VCaP (cell line): Measurements from ENCODE around the gene PRLR.

Experiments used
- H3K27ac ChIP-seq: fragments of 450-650 bp; 2 replicates; pipeline ENCODE4 v1.5.1; 2017
- TF ChIP-seq, protein P1 (sequence below): fragments of 450-650 bp; conservative IDR thresholded peaks from 2 replicates; pipeline ENCODE4 v1.5.1; 2017; ENCODE audit warnings: mild to moderate bottlenecking, moderate library complexity

PRLR gene

DNA sequence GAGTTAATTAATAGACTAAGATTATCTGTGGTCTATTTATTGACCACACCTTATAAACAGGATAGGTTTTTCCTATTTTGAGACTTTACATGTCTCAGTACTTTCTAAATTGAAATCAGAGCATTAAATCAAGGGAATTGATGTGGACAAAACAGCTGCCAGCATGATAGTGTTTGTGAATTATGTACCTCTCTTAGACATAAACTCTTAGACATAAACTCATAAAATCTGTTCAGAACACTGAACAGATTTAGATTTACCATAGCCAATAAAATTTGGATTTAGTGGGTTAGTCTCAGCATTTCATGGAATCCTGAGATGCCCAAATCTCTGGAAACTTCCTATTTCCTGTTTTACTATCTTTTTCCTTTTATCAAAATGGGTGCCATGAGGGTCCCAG is 171.0 kb downstream of the PRLR start:
- TF ChIP-seq, protein P1, sequence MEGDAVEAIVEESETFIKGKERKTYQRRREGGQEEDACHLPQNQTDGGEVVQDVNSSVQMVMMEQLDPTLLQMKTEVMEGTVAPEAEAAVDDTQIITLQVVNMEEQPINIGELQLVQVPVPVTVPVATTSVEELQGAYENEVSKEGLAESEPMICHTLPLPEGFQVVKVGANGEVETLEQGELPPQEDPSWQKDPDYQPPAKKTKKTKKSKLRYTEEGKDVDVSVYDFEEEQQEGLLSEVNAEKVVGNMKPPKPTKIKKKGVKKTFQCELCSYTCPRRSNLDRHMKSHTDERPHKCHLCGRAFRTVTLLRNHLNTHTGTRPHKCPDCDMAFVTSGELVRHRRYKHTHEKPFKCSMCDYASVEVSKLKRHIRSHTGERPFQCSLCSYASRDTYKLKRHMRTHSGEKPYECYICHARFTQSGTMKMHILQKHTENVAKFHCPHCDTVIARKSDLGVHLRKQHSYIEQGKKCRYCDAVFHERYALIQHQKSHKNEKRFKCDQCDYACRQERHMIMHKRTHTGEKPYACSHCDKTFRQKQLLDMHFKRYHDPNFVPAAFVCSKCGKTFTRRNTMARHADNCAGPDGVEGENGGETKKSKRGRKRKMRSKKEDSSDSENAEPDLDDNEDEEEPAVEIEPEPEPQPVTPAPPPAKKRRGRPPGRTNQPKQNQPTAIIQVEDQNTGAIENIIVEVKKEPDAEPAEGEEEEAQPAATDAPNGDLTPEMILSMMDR = no peak

DNA sequence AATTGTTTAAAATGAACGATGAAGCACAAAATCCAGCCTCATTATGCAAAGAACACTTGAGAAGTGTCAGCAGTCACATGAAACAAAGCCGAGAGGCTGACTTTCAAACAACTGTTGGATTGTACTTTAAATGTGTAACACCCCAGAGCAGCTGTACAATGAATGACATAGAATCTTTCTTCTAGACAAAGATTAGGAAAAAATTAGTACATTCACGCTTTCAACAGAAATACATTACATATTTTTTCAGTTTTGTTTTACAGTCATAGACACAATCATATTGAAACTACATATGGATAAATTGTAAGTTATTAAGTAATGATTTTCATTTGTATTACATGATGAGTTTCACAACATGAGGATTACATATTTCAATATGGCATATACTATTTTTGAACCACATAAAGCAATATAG is 171.9 kb downstream of the PRLR start:
- TF ChIP-seq, protein P1 = no peak
- H3K27ac ChIP-seq = no peak overlapping the region

More for the DNA sequence above, 171.0 kb downstream of the PRLR start:
- no peak overlapping the region for H3K27ac ChIP-seq

DNA sequence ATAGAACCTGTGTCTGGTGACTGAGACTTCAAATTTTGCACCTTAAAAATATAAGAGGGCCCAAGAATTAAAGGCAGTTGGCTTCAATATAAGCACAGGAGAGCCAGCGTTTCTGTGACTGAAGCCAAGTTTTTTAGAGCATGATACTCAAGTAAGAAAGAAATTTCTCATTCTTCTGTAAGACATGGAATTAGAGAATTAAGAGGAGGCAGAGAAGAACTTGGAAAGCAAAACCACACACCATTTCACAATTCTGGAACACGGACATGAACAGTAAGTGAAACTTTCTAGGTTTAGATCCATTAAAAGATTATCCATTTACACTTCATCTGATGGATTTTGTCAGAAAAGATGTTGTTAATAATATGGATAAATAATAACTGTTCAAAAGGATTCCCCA is 173.6 kb downstream of the PRLR start:
- H3K27ac ChIP-seq = no peak overlapping the region
- TF ChIP-seq, protein P1 = no peak

DNA sequence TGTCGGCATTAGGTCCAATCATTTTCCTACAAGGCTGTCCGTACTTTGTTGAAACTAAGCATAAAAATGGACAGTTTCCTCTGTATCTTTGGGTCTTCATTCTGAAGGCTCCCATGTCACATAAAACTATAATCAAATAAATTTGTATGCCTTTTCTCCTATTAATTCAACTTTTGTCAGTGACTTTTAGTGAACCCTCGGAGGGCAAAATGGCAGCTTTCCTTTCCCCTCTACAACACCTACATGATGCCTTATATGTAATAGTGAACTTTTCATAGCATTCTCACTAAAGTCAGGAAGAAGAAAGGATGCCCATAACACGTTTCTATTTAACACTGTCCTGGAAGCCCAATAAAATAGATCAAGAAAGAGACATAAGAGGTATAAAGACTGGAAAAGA is 177.4 kb downstream of the PRLR start:
- TF ChIP-seq, protein P1 = no peak
- no peak overlapping the region for H3K27ac ChIP-seq

DNA sequence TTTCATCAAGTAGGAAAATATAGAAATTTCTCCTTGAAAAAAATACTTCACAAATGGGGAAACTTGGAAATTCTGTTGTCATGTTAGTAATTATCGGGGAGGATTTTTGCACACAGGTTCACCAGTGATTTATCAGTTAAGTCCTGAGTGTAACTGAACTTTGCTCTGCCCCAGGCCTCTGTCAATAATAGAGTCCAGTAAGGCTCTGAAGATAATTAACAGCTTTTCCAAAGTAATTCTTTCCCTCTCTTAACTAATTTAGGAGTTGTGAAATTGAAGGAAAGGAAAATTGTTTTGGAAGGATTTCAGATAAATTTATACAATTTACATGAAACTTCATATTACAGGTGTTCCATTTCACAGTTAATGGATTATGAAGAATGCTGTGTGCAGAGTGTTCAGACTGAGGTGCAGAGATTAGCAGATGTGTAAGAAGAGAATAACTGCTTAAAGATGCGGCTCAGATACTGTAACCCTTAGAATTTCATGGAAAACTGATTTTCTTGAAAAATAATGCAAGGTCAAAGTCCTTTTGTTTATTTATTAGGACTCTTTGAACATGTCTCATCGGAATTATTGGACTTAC is 179.7 kb downstream of the PRLR start:
- H3K27ac ChIP-seq = no peak overlapping the region
- TF ChIP-seq, protein P1 = no peak

DNA sequence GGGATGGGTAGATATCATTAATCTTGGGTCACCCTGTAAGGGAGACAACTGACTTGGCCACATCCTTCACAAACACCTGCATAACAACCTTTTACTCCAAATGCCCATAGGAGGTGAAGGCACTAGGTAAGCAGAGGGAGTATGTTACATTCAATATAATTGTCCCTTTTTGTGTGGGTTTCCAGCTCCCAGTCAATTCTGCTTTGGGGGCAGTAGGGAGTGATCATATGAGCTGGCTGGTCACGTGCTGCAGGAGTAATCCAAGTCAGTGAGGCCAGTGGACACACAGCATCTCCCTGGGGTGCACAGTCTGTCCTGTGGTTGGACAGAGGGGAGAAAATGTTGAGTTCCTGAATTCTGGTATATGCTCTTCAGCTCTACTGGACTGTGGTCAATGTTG is 181.4 kb downstream of the PRLR start:
- H3K27ac ChIP-seq = no peak overlapping the region
- TF ChIP-seq, protein P1 = no peak

DNA sequence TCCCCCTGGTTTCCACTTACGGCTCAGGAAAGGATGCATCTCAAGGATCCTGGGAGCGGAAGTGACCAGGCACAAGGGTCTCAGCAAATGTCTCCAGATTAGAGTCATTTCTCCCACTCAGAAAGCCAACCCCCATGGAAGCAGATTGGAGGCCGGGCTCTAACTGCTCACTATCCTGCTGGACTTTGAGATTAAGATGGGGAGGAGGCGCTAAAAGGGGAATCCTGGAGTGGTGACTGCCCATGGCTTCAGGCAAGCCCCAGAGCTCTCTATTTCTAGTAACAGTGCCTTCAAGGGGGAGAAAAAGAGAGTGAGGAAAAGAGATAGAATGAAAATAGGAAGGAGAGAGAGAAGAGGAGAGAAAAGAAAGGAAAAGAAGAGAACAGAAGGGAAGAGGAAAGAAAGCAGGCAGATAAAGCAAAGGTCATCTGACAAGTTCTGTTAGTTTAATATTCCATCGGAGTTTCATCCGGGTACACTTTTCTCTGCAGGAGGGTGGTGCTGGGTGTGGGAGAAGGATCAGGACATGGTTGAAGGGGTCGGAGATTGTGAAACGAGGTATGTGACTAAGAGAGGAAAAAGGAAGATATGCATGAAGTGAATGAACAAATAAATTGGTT is 182.4 kb downstream of the PRLR start, which contains the start of gene AGXT2:
TSS of gene AGXT2 (minus strand) at position 165 of the 620 bp plus-strand sequence. CDS start at position 108, 57 bp downstream.
- TF ChIP-seq, protein P1 = no peak
- H3K27ac ChIP-seq = no peak within 1 kb of the TSS
